GM18502 (cell line): ENCODE measurements around the gene IGFL4.

Experiments
- ATAC-seq: cut with Tn5 transposase; IDR thresholded peaks from one replicate; pipeline ENCODE4 v1.9.1; 2021; ENCODE audit warnings: mild to moderate bottlenecking; ENCODE audit not compliant: unreplicated experiment, poor library complexity

The IGFL4 gene

GRCh38 chr19:46022431-46023310 is 18.1 kb downstream of the IGFL4 start, which contains the start of gene PGLYRP1:
Gene PGLYRP1, minus strand, starts transcription at chr19:46023053. Its CDS starts 32 bp downstream, at chr19:46023021.
- no peak for ATAC-seq

GRCh38 chr19:46022061-46022430 is 18.8 kb downstream of the IGFL4 start:
- no peak for ATAC-seq

GRCh38 chr19:46021531-46022041 is 19.2 kb downstream of the IGFL4 start:
- ATAC-seq, result no peak

- ATAC-seq, result no peak
Measured at GRCh38 chr19:46020819-46021125, 20.0 kb downstream of the IGFL4 start.

- no peak for ATAC-seq
Measured at GRCh38 chr19:46019270-46019669, 21.5 kb downstream of the IGFL4 start.

- ATAC-seq, result no peak
Measured at GRCh38 chr19:46018729-46019251, 22.0 kb downstream of the IGFL4 start.

GRCh38 chr19:46017874-46018675 is 22.7 kb downstream of the IGFL4 start:
- ATAC-seq, result no peak

- no peak for ATAC-seq
Measured at GRCh38 chr19:46017095-46017429, 23.7 kb downstream of the IGFL4 start.

- ATAC-seq, result no peak
Measured at GRCh38 chr19:46016426-46017094, 24.2 kb downstream of the IGFL4 start.

GRCh38 chr19:46015687-46016425 is 24.9 kb downstream of the IGFL4 start:
- no peak for ATAC-seq

GRCh38 chr19:46014941-46015686 is 25.7 kb downstream of the IGFL4 start:
- ATAC-seq, result no peak

GRCh38 chr19:46014534-46014933 is 26.3 kb downstream of the IGFL4 start:
- no peak for ATAC-seq

- no peak for ATAC-seq
Measured at GRCh38 chr19:46009530-46010510, 31.0 kb downstream of the IGFL4 start.

GRCh38 chr19:46006411-46006810 is 34.4 kb downstream of the IGFL4 start:
- ATAC-seq, result no peak

- ATAC-seq, result no peak
Measured at GRCh38 chr19:46002678-46003275, 38.0 kb downstream of the IGFL4 start.

GRCh38 chr19:46000491-46001246 is 40.1 kb downstream of the IGFL4 start:
- ATAC-seq, result no peak

- no peak for ATAC-seq
Measured at GRCh38 chr19:45999653-46000121, 41.1 kb downstream of the IGFL4 start.
